Fibroblast of lung (primary cell): Measurements from ENCODE around the gene RGP1.

Experiments used
- CTCF ChIP-seq, 2 donors: IDR thresholded peaks in 1 of 2; conservative IDR thresholded peaks in 1 of 2; 1 replicate in 1 of 2; 2 replicates in 1 of 2; pipeline ENCODE4 v1.5.1; 2011 to 2012; ENCODE audit warnings: low read length in 2 of 2, control low read depth in 1 of 2, inconsistent platforms in 1 of 2, low read depth in 1 of 2, mild to moderate bottlenecking in 1 of 2
- EZH2 ChIP-seq: IDR thresholded peaks from 2 replicates; pipeline ENCODE4 v1.5.1; 2012; ENCODE audit warnings: low read length, control low read depth, mild to moderate bottlenecking; ENCODE audit errors: missing control alignments

GRCh38 chr9:35723908-35724307 lies 25.2 kb upstream of the RGP1 start:
- TF ChIP-seq EZH2 (no peak), CTCF (conservative IDR thresholded peaks at IDR 0.05 in 1 of 2, IDR thresholded peaks at IDR 0.05 in 1 of 2; ENCODE audit: low read depth in 1 of 2, low read length in 2 of 2) (no peak)
